ENCODE results near the gene ZNF407.

DNA sequence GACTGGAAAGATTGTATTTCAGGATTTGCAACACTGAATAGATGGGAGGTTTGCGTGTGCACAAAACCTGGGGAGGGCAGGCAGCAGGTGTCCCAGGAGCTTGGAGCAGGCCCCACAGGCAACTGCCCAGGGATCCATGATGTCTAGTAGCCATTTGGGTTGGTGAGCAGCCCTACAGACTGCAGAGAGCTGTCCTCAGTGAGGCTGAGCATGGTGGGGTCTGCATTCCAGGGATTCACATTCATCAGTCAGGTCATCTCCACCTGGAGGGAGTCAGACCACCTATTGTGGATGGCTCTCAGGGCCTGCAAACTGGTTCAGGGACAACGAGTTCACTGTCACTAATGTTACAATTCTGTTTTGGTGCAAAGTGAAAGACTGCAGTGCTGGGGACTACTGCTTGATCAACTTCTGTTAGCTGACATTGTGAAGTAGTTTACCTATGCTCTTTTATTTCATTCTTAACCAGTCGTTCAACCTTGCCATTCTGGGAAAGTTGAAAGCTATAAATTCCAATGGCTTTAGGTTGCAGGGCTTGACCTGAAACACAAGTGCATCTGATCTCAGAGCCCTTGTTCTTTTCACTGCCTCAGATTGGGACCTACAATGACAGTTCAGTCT, 222.6 kb downstream of the ZNF407 start:
- TF ChIP-seq, protein P1, sequence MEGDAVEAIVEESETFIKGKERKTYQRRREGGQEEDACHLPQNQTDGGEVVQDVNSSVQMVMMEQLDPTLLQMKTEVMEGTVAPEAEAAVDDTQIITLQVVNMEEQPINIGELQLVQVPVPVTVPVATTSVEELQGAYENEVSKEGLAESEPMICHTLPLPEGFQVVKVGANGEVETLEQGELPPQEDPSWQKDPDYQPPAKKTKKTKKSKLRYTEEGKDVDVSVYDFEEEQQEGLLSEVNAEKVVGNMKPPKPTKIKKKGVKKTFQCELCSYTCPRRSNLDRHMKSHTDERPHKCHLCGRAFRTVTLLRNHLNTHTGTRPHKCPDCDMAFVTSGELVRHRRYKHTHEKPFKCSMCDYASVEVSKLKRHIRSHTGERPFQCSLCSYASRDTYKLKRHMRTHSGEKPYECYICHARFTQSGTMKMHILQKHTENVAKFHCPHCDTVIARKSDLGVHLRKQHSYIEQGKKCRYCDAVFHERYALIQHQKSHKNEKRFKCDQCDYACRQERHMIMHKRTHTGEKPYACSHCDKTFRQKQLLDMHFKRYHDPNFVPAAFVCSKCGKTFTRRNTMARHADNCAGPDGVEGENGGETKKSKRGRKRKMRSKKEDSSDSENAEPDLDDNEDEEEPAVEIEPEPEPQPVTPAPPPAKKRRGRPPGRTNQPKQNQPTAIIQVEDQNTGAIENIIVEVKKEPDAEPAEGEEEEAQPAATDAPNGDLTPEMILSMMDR (IDR thresholded peaks at IDR 0.05): no peak
- no peak for TF ChIP-seq POLR2A (IDR thresholded peaks at IDR 0.05)

Measured in adrenal gland (tissue), 5 donors.